Choroid plexus epithelial cell (primary cell): ENCODE results near the gene SEBOX.

Experiments used
- DNase-seq: peaks from one replicate; pipeline ENCODE4 v3.0.0-alpha.2; 2010; ENCODE audit warnings: low read depth
- H3K4me3 ChIP-seq: 2 replicates; pipeline ENCODE4 v1.5.1; 2011; ENCODE audit warnings: low read depth, mild to moderate bottlenecking, control low read depth, low read length, moderate library complexity
- CTCF ChIP-seq: conservative IDR thresholded peaks from 2 replicates; pipeline ENCODE4 v1.5.1; 2011; ENCODE audit warnings: low read depth, mild to moderate bottlenecking, control low read depth, inconsistent platforms, low read length, moderate library complexity

Gene SEBOX

GRCh38 chr17:28394337-28395116 lies 29.5 kb upstream of the SEBOX start:
- no peak overlapping the region for H3K4me3 ChIP-seq
- peak; percentile 22 for DNase-seq
- TF ChIP-seq CTCF, result no peak

- no peak for TF ChIP-seq CTCF
- DNase-seq, result no peak
- H3K4me3 ChIP-seq, result no peak overlapping the region
Measured at GRCh38 chr17:28392491-28392890, 27.5 kb upstream of the SEBOX start.

- TF ChIP-seq CTCF, result no peak
- H3K4me3 ChIP-seq, result no peak overlapping the region
- no peak for DNase-seq
Measured at GRCh38 chr17:28391401-28391800, 26.4 kb upstream of the SEBOX start.

- no peak for DNase-seq
- no peak overlapping the region for H3K4me3 ChIP-seq
- no peak for TF ChIP-seq CTCF
Measured at GRCh38 chr17:28390984-28391383, 26.0 kb upstream of the SEBOX start.

- no peak overlapping the region for H3K4me3 ChIP-seq
- DNase-seq, result no peak
- no peak for TF ChIP-seq CTCF
Measured at GRCh38 chr17:28390563-28390962, 25.6 kb upstream of the SEBOX start.

- no peak overlapping the region for H3K4me3 ChIP-seq
- no peak for TF ChIP-seq CTCF
- DNase-seq, result no peak
Measured at GRCh38 chr17:28390141-28390540, 25.1 kb upstream of the SEBOX start.

GRCh38 chr17:28388106-28388505 lies 23.1 kb upstream of the SEBOX start:
- H3K4me3 ChIP-seq, result no peak overlapping the region
- DNase-seq, result no peak
- TF ChIP-seq CTCF, result no peak
